Middle frontal gyrus (tissue), 1 donor: Measurements from ENCODE around the gene VOPP1.
"Not testable (repeated sequence)": the region's sequence is repeated elsewhere in the genome, so short reads cannot be mapped to it uniquely, and the experiment has no call there.

Experiments used
- DNase-seq: peaks from one replicate; pipeline ENCODE4 v3.0.0-alpha.2; 2015; ENCODE audit warnings: low spot score; ENCODE audit errors: extremely low spot score

Gene VOPP1

GRCh38 chr7:55572378-55573233 is at the start of gene VOPP1:
Gene VOPP1 (minus strand): TSS chr7:55572502. CDS start chr7:55572324, 178 bp downstream.
- peak; percentile 40 for DNase-seq

GRCh38 chr7:55618913-55619312 is 46.6 kb upstream of the VOPP1 start:
- DNase-seq: no peak

- not testable (repeated sequence) for DNase-seq
These were observed 42.2 kb upstream of the VOPP1 start for GRCh38 chr7:55614365-55615064.

GRCh38 chr7:55609726-55610125 is 37.4 kb upstream of the VOPP1 start:
- not testable (repeated sequence) for DNase-seq

GRCh38 chr7:55605661-55606060 is 33.4 kb upstream of the VOPP1 start:
- DNase-seq: not testable (repeated sequence)

- DNase-seq: not testable (repeated sequence)
These were observed 25.7 kb upstream of the VOPP1 start for GRCh38 chr7:55597944-55598499.

- not testable (repeated sequence) for DNase-seq
These were observed 25.0 kb upstream of the VOPP1 start for GRCh38 chr7:55597214-55597739.

GRCh38 chr7:55595511-55595910 is 23.2 kb upstream of the VOPP1 start:
- no peak for DNase-seq

GRCh38 chr7:55594870-55595269 is 22.6 kb upstream of the VOPP1 start:
- no peak for DNase-seq

- DNase-seq: no peak
These were observed 22.1 kb upstream of the VOPP1 start for GRCh38 chr7:55594414-55594813.

GRCh38 chr7:55593515-55594318 is 21.4 kb upstream of the VOPP1 start:
- no peak for DNase-seq

GRCh38 chr7:55593172-55593514 is 20.8 kb upstream of the VOPP1 start:
- no peak for DNase-seq

- no peak for DNase-seq
These were observed 20.2 kb upstream of the VOPP1 start for GRCh38 chr7:55592492-55592891.

- DNase-seq: no peak
These were observed 19.1 kb upstream of the VOPP1 start for GRCh38 chr7:55591282-55591931.

GRCh38 chr7:55590517-55591281 is 18.4 kb upstream of the VOPP1 start:
- DNase-seq: no peak

GRCh38 chr7:55589905-55590304 is 17.6 kb upstream of the VOPP1 start:
- no peak for DNase-seq

- DNase-seq: no peak
These were observed 16.8 kb upstream of the VOPP1 start for GRCh38 chr7:55588976-55589604.

- no peak for DNase-seq
These were observed 16.0 kb upstream of the VOPP1 start for GRCh38 chr7:55588379-55588699.

- DNase-seq: no peak
These were observed 15.5 kb upstream of the VOPP1 start for GRCh38 chr7:55587687-55588378.
